WERI-Rb-1 (cell line): ENCODE results near the gene C15orf39.

Experiments
- DNase-seq: peaks from one replicate; pipeline ENCODE4 v3.0.0-alpha.2; 2020
- H3K27ac ChIP-seq: fragments of 250-450 bp; sonication (Bioruptor Pico); 2 replicates; pipeline ENCODE4 v1.5.1; 2020; ENCODE audit warnings: mild to moderate bottlenecking, moderate library complexity
- H3K27me3 ChIP-seq: fragments of 250-450 bp; sonication (Bioruptor Pico); 2 replicates; pipeline ENCODE4 v1.5.1; 2021; ENCODE audit warnings: mild to moderate bottlenecking, low read depth, moderate library complexity; ENCODE audit not compliant: insufficient read depth, severe bottlenecking
- H3K36me3 ChIP-seq: fragments of 250-450 bp; sonication (Bioruptor Pico); 2 replicates; pipeline ENCODE4 v1.5.1; 2020; ENCODE audit warnings: mild to moderate bottlenecking, moderate library complexity
- H3K4me3 ChIP-seq: 2 replicates; pipeline ENCODE4 v1.5.1; 2011; ENCODE audit warnings: low read depth, mild to moderate bottlenecking, control low read depth, low read length
- H3K9me3 ChIP-seq: fragments of 250-450 bp; sonication (Bioruptor Pico); 2 replicates; pipeline ENCODE4 v1.5.1; 2021; ENCODE audit warnings: mild to moderate bottlenecking, moderate library complexity; ENCODE audit not compliant: severe bottlenecking
- CTCF ChIP-seq: IDR thresholded peaks from 2 replicates; pipeline ENCODE4 v1.5.1; 2011; ENCODE audit warnings: low read depth, mild to moderate bottlenecking, control low read depth, inconsistent platforms, low read length

The C15orf39 gene

GRCh38 chr15:75210811-75211230 is 9.1 kb downstream of the C15orf39 start:
- Histone ChIP-seq H3K9me3 (no peaks in the 10 kb centered on the region), H3K4me3 (no peak overlapping the region), H3K27me3 (no peaks in the 10 kb centered on the region), H3K36me3 (peaks cover 72% of the 10 kb centered on the region), H3K27ac (no peak overlapping the region; the same call in 1 of the 2 replicates)
- no peak for DNase-seq
- no peak for TF ChIP-seq CTCF

GRCh38 chr15:75211436-75212199 is 9.9 kb downstream of the C15orf39 start:
- H3K9me3 ChIP-seq: no peaks in the 10 kb centered on the region
- H3K36me3 ChIP-seq: peaks cover 65% of the 10 kb centered on the region
- peak overlapping the region; percentile 33 for H3K27ac ChIP-seq
- no peak overlapping the region for H3K4me3 ChIP-seq
- DNase-seq: peak; percentile 78
- H3K27me3 ChIP-seq: no peaks in the 10 kb centered on the region
- no peak for TF ChIP-seq CTCF

GRCh38 chr15:75212200-75212858 is 10.6 kb downstream of the C15orf39 start:
- H3K27ac ChIP-seq: peak overlapping the region; percentile 33; the same call in 1 of the 2 replicates
- no peak for DNase-seq
- peaks cover 60% of the 10 kb centered on the region for H3K36me3 ChIP-seq
- H3K4me3 ChIP-seq: no peak overlapping the region
- no peaks in the 10 kb centered on the region for H3K27me3 ChIP-seq
- no peaks in the 10 kb centered on the region for H3K9me3 ChIP-seq
- no peak for TF ChIP-seq CTCF

- H3K27me3 ChIP-seq: no peaks in the 10 kb centered on the region
- no peaks in the 10 kb centered on the region for H3K9me3 ChIP-seq
- H3K27ac ChIP-seq: no peak overlapping the region
- DNase-seq: no peak
- peaks cover 50% of the 10 kb centered on the region for H3K36me3 ChIP-seq
- H3K4me3 ChIP-seq: no peak overlapping the region
- no peak for TF ChIP-seq CTCF
Measured at GRCh38 chr15:75213212-75213767, 11.6 kb downstream of the C15orf39 start.

- H3K27ac ChIP-seq: no peak overlapping the region
- no peak for TF ChIP-seq CTCF
- DNase-seq: no peak
- peaks cover 45% of the 10 kb centered on the region for H3K36me3 ChIP-seq
- H3K27me3 ChIP-seq: no peaks in the 10 kb centered on the region
- H3K4me3 ChIP-seq: no peak overlapping the region
- no peaks in the 10 kb centered on the region for H3K9me3 ChIP-seq
Measured at GRCh38 chr15:75213768-75214221, 12.1 kb downstream of the C15orf39 start.
